NT2/D1 (cell line): ENCODE results near the gene WEE2.

Experiments used
- SUZ12 ChIP-seq: IDR thresholded peaks from 2 replicates; pipeline ENCODE4 v1.6.1; 2011; ENCODE audit not compliant: insufficient read length, insufficient read depth; ENCODE audit errors: extremely low read depth
- YY1 ChIP-seq: IDR thresholded peaks from 2 replicates; pipeline ENCODE4 v1.6.1; 2011; ENCODE audit not compliant: insufficient read length, insufficient read depth
- ZNF274 ChIP-seq: IDR thresholded peaks from 2 replicates; pipeline ENCODE4 v1.6.1; 2011; ENCODE audit warnings: mild to moderate bottlenecking, low read depth, low read length

GRCh38 chr7:141717450-141717849, 9.3 kb downstream of the WEE2 start:
- TF ChIP-seq YY1 (no peak), SUZ12 (no peak), ZNF274 (no peak)
